NCI-H146 treated with DMSO at 0.1 percent for 48 hours (cell line): Measurements from ENCODE around the gene TNPO3.

Experiments used
- DNase-seq: peaks from one replicate; lab custom pipeline; 2025; ENCODE audit not compliant: unreplicated experiment; lab: John Stamatoyannopoulos, UW

Gene TNPO3

GRCh38 chr7:128911423-128912031, 143.4 kb downstream of the TNPO3 start:
- no peak for DNase-seq

GRCh38 chr7:128910569-128910945, 144.4 kb downstream of the TNPO3 start, which contains the start of gene KCP:
Gene KCP, minus strand, starts transcription at chr7:128910709. Its CDS starts 33 bp downstream, at chr7:128910676.
- no peak for DNase-seq

- peak; percentile 55 for DNase-seq
Observed at GRCh38 chr7:128909625-128910568, 145.0 kb downstream of the TNPO3 start.

GRCh38 chr7:128908750-128909624, 145.9 kb downstream of the TNPO3 start:
- no peak for DNase-seq

GRCh38 chr7:128906766-128907559, 147.9 kb downstream of the TNPO3 start:
- DNase-seq: no peak

- no peak for DNase-seq
Observed at GRCh38 chr7:128906001-128906765, 148.7 kb downstream of the TNPO3 start.

GRCh38 chr7:128904381-128905197, 150.3 kb downstream of the TNPO3 start:
- DNase-seq: peak; percentile 47
